GM12878 (cell line): ENCODE results near the gene MYO3A. TPM values are rescaled to one million over a fixed set of nuclear protein-coding genes. Genes with fewer than 3 reads are reported as not detected.

Source experiments
- ATAC-seq: fragments of 200-7000 bp; cut with Tn5 transposase; 3 replicates; pipeline ENCODE4 v1.9.1; 2020; ENCODE audit warnings: mild to moderate bottlenecking, moderate library complexity
- BruUV-seq: library from RNA; stranded (reverse); fragments of 400-500 nt; replicated peaks from 2 replicates; lab custom pipeline; 2021; lab: Mats Ljungman, UMichigan
- CTCF ChIA-PET: fragments of 300-600 bp; sonication (Branson Sonifier 250); formaldehyde crosslinking; extraction: SDS; loops from one replicate; lab custom pipeline; 2021; ENCODE audit warnings: inconsistent platforms; lab: Yijun Ruan, JAX
- POLR2A ChIA-PET: fragments of 350-600 bp; formaldehyde crosslinking; extraction: SDS; loops from one replicate; lab custom pipeline; 2021; ENCODE audit warnings: inconsistent platforms; lab: Charles Lee
- RAD21 ChIA-PET: fragments of 300-600 bp; sonication (Branson Sonifier 250); formaldehyde crosslinking; loops from one replicate; lab custom pipeline; 2023; ENCODE audit warnings: antibody characterized with exemption; ENCODE audit not compliant: unreplicated experiment; lab: Charles Lee
- SMC1A ChIA-PET: fragments of 300-600 bp; sonication (Branson Sonifier 250); formaldehyde crosslinking; loops from one replicate; lab custom pipeline; 2023; ENCODE audit not compliant: unreplicated experiment, uncharacterized antibody; lab: Charles Lee
- DNase-seq: peaks from one replicate; pipeline ENCODE4 v3.0.0-alpha.2; 2011; ENCODE audit warnings: low read depth, low spot score
- FAIRE-seq: peaks from 3 replicates; lab custom pipeline; 2011; peaks lifted over from hg19 to GRCh38; lab: Jason Lieb, UNC
- H2AFZ ChIP-seq: 2 replicates; pipeline ENCODE4 v1.6.0; 2011; ENCODE audit warnings: low read depth, low read length, control low read depth; ENCODE audit not compliant: control insufficient read depth
- H3K27ac ChIP-seq: 2 replicates; pipeline ENCODE4 v1.5.1; 2011; ENCODE audit warnings: control low read depth; ENCODE audit not compliant: control insufficient read depth, insufficient read depth
- H3K27me3 ChIP-seq, 2 experiments: replicated peaks in 1 of 2; 2 replicates each; pipeline versions ENCODE4 v1.6.0 to v1.6.1; 2011; ENCODE audit warnings: low read length in 1 of 2; ENCODE audit not compliant: control insufficient read depth in 2 of 2, insufficient read depth in 2 of 2
- H3K36me3 ChIP-seq, 2 experiments: 2 replicates each; pipeline ENCODE4 v1.5.1; 2011; ENCODE audit warnings: low read length in 1 of 2; ENCODE audit not compliant: control insufficient read depth in 2 of 2, insufficient read depth in 2 of 2
- H3K4me1 ChIP-seq: 2 replicates; pipeline ENCODE4 v1.6.1; 2011; ENCODE audit warnings: mild to moderate bottlenecking, low read length, moderate library complexity, mixed read lengths; ENCODE audit not compliant: control insufficient read depth, insufficient read depth
- H3K4me2 ChIP-seq: 2 replicates; pipeline ENCODE4 v1.6.0; 2011; ENCODE audit warnings: control low read depth; ENCODE audit not compliant: control insufficient read depth, insufficient read depth
- H3K4me3 ChIP-seq: fragments of 200-600 bp; sonication (generic); 2 replicates; pipeline ENCODE4 v1.5.1; 2016
- H3K79me2 ChIP-seq: 2 replicates; pipeline ENCODE4 v1.6.0; 2011; ENCODE audit warnings: low read length; ENCODE audit not compliant: control insufficient read depth, insufficient read depth
- H3K9ac ChIP-seq: 2 replicates; pipeline ENCODE4 v1.8.0; 2011; ENCODE audit warnings: low read length, control low read depth, mixed read lengths; ENCODE audit not compliant: control insufficient read depth, insufficient read depth
- H3K9me3 ChIP-seq: replicated peaks from 3 replicates; pipeline ENCODE4 v1.5.1; 2011; ENCODE audit warnings: mild to moderate bottlenecking, low read length; ENCODE audit not compliant: control insufficient read depth, insufficient read depth
- H4K20me1 ChIP-seq: 2 replicates; pipeline ENCODE4 v1.6.0; 2011; ENCODE audit not compliant: control insufficient read depth, insufficient read depth
- E4F1 ChIP-seq: fragments of 450-650 bp; IDR thresholded peaks from 2 replicates; pipeline ENCODE4 v1.6.1; 2018; ENCODE audit warnings: borderline replicate concordance, mild to moderate bottlenecking; ENCODE audit not compliant: partially characterized antibody
- NFYB ChIP-seq: IDR thresholded peaks from 2 replicates; pipeline ENCODE4 v1.6.1; 2011; ENCODE audit warnings: low read depth, mild to moderate bottlenecking, low read length, improper control_type of control experiment, moderate library complexity; ENCODE audit not compliant: insufficient read depth
- SMARCA5 ChIP-seq: fragments of 450-650 bp; IDR thresholded peaks from 2 replicates; pipeline ENCODE4 v1.6.1; 2017; ENCODE audit warnings: mild to moderate bottlenecking
- STAT1 ChIP-seq: fragments of 450-650 bp; conservative IDR thresholded peaks from 2 replicates; pipeline ENCODE4 v1.6.1; 2014; ENCODE audit warnings: antibody characterized with exemption, mild to moderate bottlenecking
- ZBTB40 ChIP-seq: fragments of 450-650 bp; IDR thresholded peaks from 2 replicates; pipeline ENCODE4 v1.6.1; 2016; ENCODE audit warnings: mild to moderate bottlenecking, moderate library complexity, borderline replicate concordance
- WGBS: methylation state at CpG from one replicate; pipeline ENCODE4 v1.1.6; 2016; ENCODE audit warnings: low lambda C conversion rate; ENCODE audit not compliant: insufficient replicate concordance, insufficient coverage; ENCODE audit errors: missing lambda C conversion rate; 5-methylcytosine and 5-hydroxymethylcytosine counted together
- in situ Hi-C: fragments of 300-500 bp; cut with MboI; formaldehyde crosslinking; loops from 9 replicates; pipeline ENCODE4 v1.14.3; 2018; ENCODE audit warnings: mixed read lengths
- intact Hi-C: fragments of 100-400 bp; cut with micrococcal nuclease; formaldehyde crosslinking; loops from one replicate; pipeline ENCODE4 v1.14.2; 2022; ENCODE audit not compliant: unreplicated experiment
- polyA plus RNA-seq, 11 experiments: library from polyadenylated mRNA; depleted of rRNA in 4 of 11; unstranded in 6 of 11; stranded (reverse) in 5 of 11; fragments of >200 nt; fragmentation: Nextera tagmentation in 4 of 11; fragmentation: Illumina TruSeq in 1 of 11; extraction: Ambion mirVana in 4 of 11; extraction: Trizol in 1 of 11; gene quantifications; 1 replicate in 1 of 11; 2 replicates in 10 of 11; pipeline versions ENCODE4 v1.2.1 to v1.2.3, GENCODE V29; 2011 to 2016; ENCODE audit warnings: inconsistent platforms in 2 of 11, missing spikeins in 2 of 11, low read depth in 1 of 11
- total RNA-seq, 4 experiments: library from RNA; depleted of rRNA in 3 of 4; stranded (reverse); fragments of >200 nt in 3 of 4; fragmentation: Illumina TruSeq in 1 of 4; extraction: Trizol in 1 of 4; gene quantifications; 2 replicates each; pipeline versions ENCODE4 v1.2.1 to v1.2.3, GENCODE V29; 2013 to 2021

Gene MYO3A
- total and polyA plus RNA-seq, 10 of the 15 experiments (the other 5 are each of a cell fraction or from before 2014, with no cell fraction given), result not detected

DNA sequence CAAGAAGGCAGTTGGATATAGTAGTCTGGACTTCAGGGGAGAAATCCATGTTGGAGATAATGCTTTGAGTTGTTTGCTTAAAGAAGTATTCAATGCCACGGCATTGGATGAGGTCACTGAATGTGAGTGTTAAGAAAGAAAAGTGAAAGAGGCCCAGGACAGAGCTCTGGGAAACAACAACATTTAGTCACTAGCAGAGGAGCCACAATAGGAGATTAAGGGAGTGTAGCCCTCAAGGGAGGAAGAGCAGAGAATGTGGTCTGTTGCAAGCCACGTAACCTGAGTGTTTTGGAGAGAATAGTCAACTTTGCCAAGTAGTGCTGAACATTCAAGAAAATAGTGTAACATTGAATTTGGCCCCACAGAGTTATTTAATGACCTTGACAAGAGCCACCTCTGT, 114.7 kb downstream of the MYO3A start:
- 14% methylated on average over 2 of the region's 2 CpGs for WGBS
- ATAC-seq (no peak), FAIRE-seq (no peak), DNase-seq (no peak)
- ChIA-PET RAD21 (no interaction called here), SMC1A (no interaction called here), POLR2A (no interaction called here), CTCF (no interaction called here)
- no peaks in the 10 kb centered on the region for H4K20me1 ChIP-seq
- no peak overlapping the region for H2AFZ ChIP-seq
- no peak overlapping the region for H3K4me3 ChIP-seq
- TF ChIP-seq STAT1 (no peak), NFYB (no peak), SMARCA5 (no peak), ZBTB40 (no peak), E4F1 (no peak)
- no peaks in the 10 kb centered on the region for H3K79me2 ChIP-seq
- H3K27me3 ChIP-seq, result no peaks in the 10 kb centered on the region
- H3K36me3 ChIP-seq, result no peaks in the 10 kb centered on the region
- H3K4me1 ChIP-seq, result no peaks in the 10 kb centered on the region
- no peak overlapping the region for H3K4me2 ChIP-seq
- intact Hi-C loops, result no loop called here
- H3K9me3 ChIP-seq, result no peaks in the 10 kb centered on the region
- in situ Hi-C loops, result no loop called here
- no peak overlapping the region for H3K9ac ChIP-seq
- BruUV-seq, result no TSS peak
- no peak overlapping the region for H3K27ac ChIP-seq
